ENCODE data around the gene SERPING1.

Gene SERPING1

GRCh38 chr11:57648801-57649735, 51.6 kb downstream of the SERPING1 start:
- no peak for DNase-seq (ENCODE audit: low read depth in 1 of 2, low spot score in 1 of 2)
- no peak for TF ChIP-seq CTCF (IDR thresholded peaks at IDR 0.05; ENCODE audit: insufficient read depth, low read length)
- no peak for TF ChIP-seq POLR2AphosphoS5 (IDR thresholded peaks at IDR 0.05; ENCODE audit: low read depth)
- no peak for TF ChIP-seq SPI1 (IDR thresholded peaks at IDR 0.05; ENCODE audit: borderline replicate concordance, low read depth)
- TF ChIP-seq GABPA (IDR thresholded peaks at IDR 0.05; ENCODE audit: low read depth) = no peak
- TF ChIP-seq REST (IDR thresholded peaks at IDR 0.05; ENCODE audit: insufficient replicate concordance, low read depth) = no peak
- Histone ChIP-seq H3K27me3 (ENCODE audit: insufficient read depth, poor library complexity, severe bottlenecking) (peaks cover 11% of the 10 kb centered on the region), H3K4me3 (replicated peaks; ENCODE audit: insufficient read depth, low read length) (no peak overlapping the region; the same call in 1 of the 2 replicates), H3K27ac (replicated peaks) (no peak overlapping the region)

- no peak for TF ChIP-seq POLR2AphosphoS5 (IDR thresholded peaks at IDR 0.05; ENCODE audit: low read depth)
- TF ChIP-seq CTCF (IDR thresholded peaks at IDR 0.05; ENCODE audit: insufficient read depth, low read length) = no peak
- no peak for TF ChIP-seq REST (IDR thresholded peaks at IDR 0.05; ENCODE audit: insufficient replicate concordance, low read depth)
- TF ChIP-seq GABPA (IDR thresholded peaks at IDR 0.05; ENCODE audit: low read depth) = no peak
- TF ChIP-seq SPI1 (IDR thresholded peaks at IDR 0.05; ENCODE audit: borderline replicate concordance, low read depth) = no peak
- H3K27me3 ChIP-seq (ENCODE audit: insufficient read depth, poor library complexity, severe bottlenecking) = peaks cover 11% of the 10 kb centered on the region
- H3K4me3 ChIP-seq (replicated peaks; ENCODE audit: insufficient read depth, low read length) = no peak within 1 kb of the TSS; the same call in 1 of the 2 replicates
- DNase-seq (ENCODE audit: low read depth in 1 of 2, low spot score in 1 of 2) = peak in 1 of 2 experiments; percentile 45
- H3K27ac ChIP-seq (replicated peaks) = no peak within 1 kb of the TSS
These were observed 52.6 kb downstream of the SERPING1 start, which contains the start of gene YPEL4 for GRCh38 chr11:57649826-57650738. Gene YPEL4, minus strand, starts transcription at chr11:57649912. Its CDS starts 2,805 bp downstream, at chr11:57647107.

GRCh38 chr11:57650739-57651090, 53.2 kb downstream of the SERPING1 start:
- peaks cover 11% of the 10 kb centered on the region for H3K27me3 ChIP-seq (ENCODE audit: insufficient read depth, poor library complexity, severe bottlenecking)
- H3K27ac ChIP-seq (replicated peaks) = no peak overlapping the region
- no peak overlapping the region for H3K4me3 ChIP-seq (replicated peaks; ENCODE audit: insufficient read depth, low read length)
- TF ChIP-seq GABPA (IDR thresholded peaks at IDR 0.05; ENCODE audit: low read depth) (no peak), POLR2AphosphoS5 (IDR thresholded peaks at IDR 0.05; ENCODE audit: low read depth) (no peak), CTCF (IDR thresholded peaks at IDR 0.05; ENCODE audit: insufficient read depth, low read length) (no peak), REST (IDR thresholded peaks at IDR 0.05; ENCODE audit: insufficient replicate concordance, low read depth) (no peak), SPI1 (IDR thresholded peaks at IDR 0.05; ENCODE audit: borderline replicate concordance, low read depth) (no peak)
- no peak for DNase-seq (ENCODE audit: low read depth in 1 of 2, low spot score in 1 of 2)

All from HL-60 (cell line).